OCI-LY1 (cell line): Measurements from ENCODE around the gene SPOCD1.
A peak's percentile ranks its signal among the peaks of the same experiment; 100 is the strongest.

Experiments used
- H2AFZ ChIP-seq: fragments of 200-600 bp; sonication (generic), shearing (Covaris generic); 2 replicates; pipeline ENCODE4 v1.6.0; 2014; ENCODE audit warnings: antibody characterized with exemption, mild to moderate bottlenecking, low read length
- H3F3A ChIP-seq: fragments of 200-600 bp; sonication (generic), shearing (Covaris generic); 2 replicates; pipeline ENCODE4 v1.6.0; 2014; ENCODE audit warnings: mild to moderate bottlenecking, antibody characterized with exemption, low read length, moderate library complexity; ENCODE audit not compliant: insufficient read depth
- H3K27ac ChIP-seq: fragments of 200-600 bp; sonication (generic); 2 replicates; pipeline ENCODE4 v1.5.1; 2014; ENCODE audit warnings: low read length, mixed run types, mild to moderate bottlenecking, low read depth; ENCODE audit not compliant: poor library complexity, severe bottlenecking
- H3K27me3 ChIP-seq: fragments of 200-600 bp; sonication (generic); 2 replicates; pipeline ENCODE4 v1.6.0; 2014; ENCODE audit warnings: antibody characterized with exemption, mild to moderate bottlenecking, low read length, moderate library complexity; ENCODE audit not compliant: insufficient read depth
- H3K36me3 ChIP-seq: fragments of 200-600 bp; sonication (generic); 2 replicates; pipeline ENCODE4 v1.6.1; 2014; ENCODE audit warnings: mild to moderate bottlenecking, antibody characterized with exemption, low read length, moderate library complexity, mixed read lengths; ENCODE audit not compliant: insufficient read depth
- H3K4me1 ChIP-seq: fragments of 200-600 bp; sonication (generic); 2 replicates; pipeline ENCODE4 v1.5.1; 2014; ENCODE audit warnings: mild to moderate bottlenecking, low read length, moderate library complexity; ENCODE audit not compliant: insufficient read depth, severe bottlenecking
- H3K4me2 ChIP-seq: fragments of 200-600 bp; sonication (generic), shearing (Covaris generic); 2 replicates; pipeline ENCODE4 v1.6.1; 2014; ENCODE audit warnings: low read length
- H3K4me3 ChIP-seq: fragments of 200-600 bp; sonication (generic); 2 replicates; pipeline ENCODE4 v1.5.1; 2014; ENCODE audit warnings: low read length, low read depth, mild to moderate bottlenecking, mixed read lengths; ENCODE audit not compliant: poor library complexity, severe bottlenecking
- H3K79me2 ChIP-seq: fragments of 200-600 bp; shearing (Covaris generic); 2 replicates; pipeline ENCODE4 v1.6.1; 2016; ENCODE audit warnings: mixed run types, low read length, mixed read lengths; ENCODE audit not compliant: insufficient read depth
- H3K9ac ChIP-seq: fragments of 200-600 bp; sonication (generic), shearing (Covaris generic); 2 replicates; pipeline ENCODE4 v1.6.1; 2014; ENCODE audit warnings: mild to moderate bottlenecking, low read length, mixed read lengths
- H3K9me2 ChIP-seq: fragments of 200-600 bp; sonication (generic), shearing (Covaris generic); 2 replicates; pipeline ENCODE4 v1.6.1; 2014; ENCODE audit warnings: low read depth, mild to moderate bottlenecking, low read length, mixed read lengths
- H3K9me3 ChIP-seq: fragments of 200-600 bp; shearing (Covaris generic); 2 replicates; pipeline ENCODE4 v1.6.1; 2014; ENCODE audit warnings: low read length, mixed read lengths
- H4K20me1 ChIP-seq: fragments of 200-600 bp; sonication (generic), shearing (Covaris generic); 2 replicates; pipeline ENCODE4 v1.6.0; 2016; ENCODE audit warnings: mild to moderate bottlenecking, low read length; ENCODE audit not compliant: insufficient read depth
- CTCF ChIP-seq: fragments of 200-600 bp; sonication (generic), shearing (Covaris generic); IDR thresholded peaks from 2 replicates; pipeline ENCODE4 v1.5.1; 2017; ENCODE audit warnings: mild to moderate bottlenecking, antibody characterized with exemption, low read length, moderate library complexity, mixed read lengths
- EZH2 ChIP-seq: fragments of 200-600 bp; sonication (generic), shearing (Covaris generic); IDR thresholded peaks from 2 replicates; pipeline ENCODE4 v1.8.0; 2017; ENCODE audit warnings: borderline replicate concordance, mixed run types, mild to moderate bottlenecking, antibody characterized with exemption, low read length, moderate library complexity, mixed read lengths

Gene SPOCD1

GRCh38 chr1:31761883-31762282, 53.9 kb downstream of the SPOCD1 start:
- H3K9ac ChIP-seq, result no peak overlapping the region
- no peaks in the 10 kb centered on the region for H4K20me1 ChIP-seq
- H3K79me2 ChIP-seq, result no peaks in the 10 kb centered on the region
- H3K4me1 ChIP-seq, result peaks cover 39% of the 10 kb centered on the region
- TF ChIP-seq CTCF, result no peak
- no peak for TF ChIP-seq EZH2
- H2AFZ ChIP-seq, result no peak overlapping the region
- no peaks in the 10 kb centered on the region for H3K36me3 ChIP-seq
- H3K9me3 ChIP-seq, result no peaks in the 10 kb centered on the region
- H3F3A ChIP-seq, result no peaks in the 10 kb centered on the region
- H3K4me3 ChIP-seq, result no peak overlapping the region
- no peaks in the 10 kb centered on the region for H3K27me3 ChIP-seq
- no peak overlapping the region for H3K27ac ChIP-seq
- no peaks in the 10 kb centered on the region for H3K9me2 ChIP-seq
- no peak overlapping the region for H3K4me2 ChIP-seq

- H3K4me1 ChIP-seq, result peaks cover 36% of the 10 kb centered on the region
- H3K79me2 ChIP-seq, result no peaks in the 10 kb centered on the region
- H3F3A ChIP-seq, result no peaks in the 10 kb centered on the region
- H3K27ac ChIP-seq, result no peak overlapping the region
- no peaks in the 10 kb centered on the region for H3K9me2 ChIP-seq
- no peaks in the 10 kb centered on the region for H4K20me1 ChIP-seq
- no peak overlapping the region for H3K9ac ChIP-seq
- no peak overlapping the region for H2AFZ ChIP-seq
- H3K4me3 ChIP-seq, result peak overlapping the region; percentile 42
- H3K4me2 ChIP-seq, result peak overlapping the region; percentile 64
- TF ChIP-seq CTCF (no peak), EZH2 (no peak)
- no peaks in the 10 kb centered on the region for H3K27me3 ChIP-seq
- H3K9me3 ChIP-seq, result no peaks in the 10 kb centered on the region
- no peaks in the 10 kb centered on the region for H3K36me3 ChIP-seq
Measured at GRCh38 chr1:31760471-31761470, 55.1 kb downstream of the SPOCD1 start.

- Histone ChIP-seq H3K4me3 (no peak overlapping the region), H3K4me2 (no peak overlapping the region), H3K4me1 (peaks cover 24% of the 10 kb centered on the region), H3K9me2 (no peaks in the 10 kb centered on the region), H3K27me3 (no peaks in the 10 kb centered on the region), H4K20me1 (no peaks in the 10 kb centered on the region), H3K9me3 (no peaks in the 10 kb centered on the region), H3F3A (no peaks in the 10 kb centered on the region), H3K9ac (no peak overlapping the region), H3K27ac (no peak overlapping the region), H3K79me2 (no peaks in the 10 kb centered on the region), H3K36me3 (no peaks in the 10 kb centered on the region), H2AFZ (no peak overlapping the region)
- TF ChIP-seq CTCF, result no peak
- TF ChIP-seq EZH2, result no peak
Measured at GRCh38 chr1:31759298-31760023, 56.4 kb downstream of the SPOCD1 start.
